Uterus (tissue), 2 donors: ENCODE results near the gene GRIK4.

ENCODE experiments used
- POLR2A ChIP-seq, 2 donors: fragments of 450-650 bp; IDR thresholded peaks; one replicate each; pipeline ENCODE4 v1.6.1; 2016; ENCODE audit warnings: antibody characterized with exemption in 2 of 2, mild to moderate bottlenecking in 1 of 2, moderate library complexity in 1 of 2
- TF ChIP-seq, protein P1 (sequence below), 4 experiments: fragments of 200-600 bp in 2 of 4; fragments of 450-650 bp in 2 of 4; sonication (generic) in 2 of 4; IDR thresholded peaks; one replicate each; pipeline ENCODE4 v1.5.1; 2016 to 2019; ENCODE audit warnings: antibody characterized with exemption in 4 of 4, mild to moderate bottlenecking in 2 of 4, moderate library complexity in 1 of 4

DNA sequence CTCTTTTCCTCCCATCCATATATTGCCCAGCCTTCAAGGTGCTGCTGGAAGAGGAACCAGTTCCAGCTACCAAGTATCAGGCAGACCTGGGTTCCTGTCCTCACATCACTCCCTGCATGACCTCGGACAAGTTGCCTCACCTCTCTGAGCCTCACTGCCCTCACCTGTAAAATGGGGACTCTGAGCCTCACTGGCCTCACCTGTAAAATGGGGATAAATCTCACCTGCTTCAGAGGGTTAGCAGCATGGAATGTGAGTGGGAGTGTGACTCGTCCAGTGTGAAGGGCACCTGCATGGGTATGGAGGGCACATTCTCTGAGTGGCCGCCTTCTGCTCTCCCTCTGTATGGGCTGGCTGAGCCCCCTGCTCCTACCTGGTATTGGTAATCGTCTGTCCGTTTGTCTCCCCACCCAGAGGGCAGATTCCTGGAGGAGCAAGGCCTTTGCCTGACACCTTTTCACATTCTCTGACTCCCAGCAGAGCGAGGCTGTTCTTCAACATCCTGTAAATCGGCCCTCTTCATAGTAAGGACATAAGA lies 3.7 kb downstream of the GRIK4 start:
- TF ChIP-seq, protein P1, sequence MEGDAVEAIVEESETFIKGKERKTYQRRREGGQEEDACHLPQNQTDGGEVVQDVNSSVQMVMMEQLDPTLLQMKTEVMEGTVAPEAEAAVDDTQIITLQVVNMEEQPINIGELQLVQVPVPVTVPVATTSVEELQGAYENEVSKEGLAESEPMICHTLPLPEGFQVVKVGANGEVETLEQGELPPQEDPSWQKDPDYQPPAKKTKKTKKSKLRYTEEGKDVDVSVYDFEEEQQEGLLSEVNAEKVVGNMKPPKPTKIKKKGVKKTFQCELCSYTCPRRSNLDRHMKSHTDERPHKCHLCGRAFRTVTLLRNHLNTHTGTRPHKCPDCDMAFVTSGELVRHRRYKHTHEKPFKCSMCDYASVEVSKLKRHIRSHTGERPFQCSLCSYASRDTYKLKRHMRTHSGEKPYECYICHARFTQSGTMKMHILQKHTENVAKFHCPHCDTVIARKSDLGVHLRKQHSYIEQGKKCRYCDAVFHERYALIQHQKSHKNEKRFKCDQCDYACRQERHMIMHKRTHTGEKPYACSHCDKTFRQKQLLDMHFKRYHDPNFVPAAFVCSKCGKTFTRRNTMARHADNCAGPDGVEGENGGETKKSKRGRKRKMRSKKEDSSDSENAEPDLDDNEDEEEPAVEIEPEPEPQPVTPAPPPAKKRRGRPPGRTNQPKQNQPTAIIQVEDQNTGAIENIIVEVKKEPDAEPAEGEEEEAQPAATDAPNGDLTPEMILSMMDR (IDR thresholded peaks at IDR 0.05) = no peak
- no peak for TF ChIP-seq POLR2A (IDR thresholded peaks at IDR 0.05)
